GM23338 (cell line): ENCODE data around the gene DESI1.

Experiments
- CTCF ChIP-seq, 2 experiments: fragments of 200-600 bp in 1 of 2; sonication (generic) in 1 of 2; conservative IDR thresholded peaks; 2 replicates each; pipeline versions ENCODE4 v1.5.1 to v1.6.1; 2016 to 2017; ENCODE audit warnings: antibody characterized with exemption in 2 of 2, low read depth in 2 of 2, mild to moderate bottlenecking in 2 of 2, moderate library complexity in 1 of 2
- EZH2 ChIP-seq: fragments of 200-600 bp; sonication (generic); IDR thresholded peaks from one replicate; pipeline ENCODE4 v1.8.0; 2017; ENCODE audit warnings: antibody characterized with exemption, mild to moderate bottlenecking, low read depth; ENCODE audit not compliant: unreplicated experiment

- TF ChIP-seq CTCF (conservative IDR thresholded peaks at IDR 0.05; ENCODE audit: low read depth in 2 of 2): no peak
- TF ChIP-seq EZH2: no peak
Measured at GRCh38 chr22:41561788-41562187, 59.1 kb downstream of the DESI1 start.
